ENCODE data around the gene GREM1. TPM values are rescaled to one million over a fixed set of nuclear protein-coding genes. Genes with fewer than 3 reads are reported as not detected.

GREM1 gene
- total RNA-seq, 1 experiment from 2014 or later: 0.66 TPM

- ATAC-seq (no peak), DNase-seq (ENCODE audit: low read depth, low spot score) (no peak)
- H3K9ac ChIP-seq (ENCODE audit: low read length): no peak overlapping the region
- RAD21 ChIA-PET (ENCODE audit: low non-redundant PET in 1 of 2, low total read pairs in 2 of 2, uncharacterized antibody in 2 of 2, unreplicated experiment in 2 of 2): no interaction called here
- no peak overlapping the region for H3K4me3 ChIP-seq (replicated peaks in 1 of 2; ENCODE audit: low read depth in 1 of 2, low read length in 2 of 2)
- intact Hi-C loops (cut with micrococcal nuclease): no loop called here
- CTCF ChIA-PET: interaction anchor here (1.3 kb wide), 1 partner anchor 25 kb away, joined by 3 read pairs; no protein-coding TSS in a partner anchor
- POLR2A ChIA-PET: no interaction called here
- TF ChIP-seq RAD21 (IDR thresholded peaks at IDR 0.05; ENCODE audit: low read depth): no peak
- no peak for TF ChIP-seq ELF1 (IDR thresholded peaks at IDR 0.05; ENCODE audit: borderline replicate concordance, low read depth)
- TF ChIP-seq POLR2A (IDR thresholded peaks at IDR 0.05; ENCODE audit: borderline replicate concordance, extremely low read depth, insufficient read depth, insufficient read length): no peak
- no peak for TF ChIP-seq POLR2AphosphoS5 (IDR thresholded peaks at IDR 0.05; ENCODE audit: low read depth, low read length)
- TF ChIP-seq EZH2 (IDR thresholded peaks at IDR 0.05): no peak
- TF ChIP-seq SP1 (IDR thresholded peaks at IDR 0.05; ENCODE audit: low read depth): no peak
- TF ChIP-seq FOSL1 (IDR thresholded peaks at IDR 0.05; ENCODE audit: low read depth): no peak
- TF ChIP-seq, protein P1, sequence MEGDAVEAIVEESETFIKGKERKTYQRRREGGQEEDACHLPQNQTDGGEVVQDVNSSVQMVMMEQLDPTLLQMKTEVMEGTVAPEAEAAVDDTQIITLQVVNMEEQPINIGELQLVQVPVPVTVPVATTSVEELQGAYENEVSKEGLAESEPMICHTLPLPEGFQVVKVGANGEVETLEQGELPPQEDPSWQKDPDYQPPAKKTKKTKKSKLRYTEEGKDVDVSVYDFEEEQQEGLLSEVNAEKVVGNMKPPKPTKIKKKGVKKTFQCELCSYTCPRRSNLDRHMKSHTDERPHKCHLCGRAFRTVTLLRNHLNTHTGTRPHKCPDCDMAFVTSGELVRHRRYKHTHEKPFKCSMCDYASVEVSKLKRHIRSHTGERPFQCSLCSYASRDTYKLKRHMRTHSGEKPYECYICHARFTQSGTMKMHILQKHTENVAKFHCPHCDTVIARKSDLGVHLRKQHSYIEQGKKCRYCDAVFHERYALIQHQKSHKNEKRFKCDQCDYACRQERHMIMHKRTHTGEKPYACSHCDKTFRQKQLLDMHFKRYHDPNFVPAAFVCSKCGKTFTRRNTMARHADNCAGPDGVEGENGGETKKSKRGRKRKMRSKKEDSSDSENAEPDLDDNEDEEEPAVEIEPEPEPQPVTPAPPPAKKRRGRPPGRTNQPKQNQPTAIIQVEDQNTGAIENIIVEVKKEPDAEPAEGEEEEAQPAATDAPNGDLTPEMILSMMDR (IDR thresholded peaks at IDR 0.05 in 2 of 3, conservative IDR thresholded peaks at IDR 0.05 in 1 of 3; ENCODE audit: borderline replicate concordance in 1 of 3, insufficient read depth in 1 of 3, low read depth in 2 of 3, low read length in 2 of 3): no peak
- no peak for TF ChIP-seq SIN3A (IDR thresholded peaks at IDR 0.05; ENCODE audit: low read depth)
- TF ChIP-seq, protein P2, sequence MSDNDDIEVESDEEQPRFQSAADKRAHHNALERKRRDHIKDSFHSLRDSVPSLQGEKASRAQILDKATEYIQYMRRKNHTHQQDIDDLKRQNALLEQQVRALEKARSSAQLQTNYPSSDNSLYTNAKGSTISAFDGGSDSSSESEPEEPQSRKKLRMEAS (IDR thresholded peaks at IDR 0.05): no peak
- no peak for TF ChIP-seq EGR1 (IDR thresholded peaks at IDR 0.05; ENCODE audit: low read depth)
- no peak for TF ChIP-seq ZFX (IDR thresholded peaks at IDR 0.05)
- no peak for TF ChIP-seq TCF7L2 (IDR thresholded peaks at IDR 0.05; ENCODE audit: borderline replicate concordance, extremely low read depth, insufficient read depth, insufficient read length)
- no peak for TF ChIP-seq YY1 (IDR thresholded peaks at IDR 0.05; ENCODE audit: extremely low read depth, insufficient replicate concordance, low read depth, low read length)
- TF ChIP-seq EZH2phosphoT487 (IDR thresholded peaks at IDR 0.05; ENCODE audit: borderline replicate concordance): no peak
- no peak for TF ChIP-seq CBX3 (IDR thresholded peaks at IDR 0.05; ENCODE audit: low read depth)
- no peak for TF ChIP-seq SRF (IDR thresholded peaks at IDR 0.05; ENCODE audit: low read depth)
- no peak for TF ChIP-seq ZBTB33 (IDR thresholded peaks at IDR 0.05; ENCODE audit: extremely low read depth, insufficient replicate concordance, low read length)
- TF ChIP-seq JUND (IDR thresholded peaks at IDR 0.05): no peak
- TF ChIP-seq, protein P3, sequence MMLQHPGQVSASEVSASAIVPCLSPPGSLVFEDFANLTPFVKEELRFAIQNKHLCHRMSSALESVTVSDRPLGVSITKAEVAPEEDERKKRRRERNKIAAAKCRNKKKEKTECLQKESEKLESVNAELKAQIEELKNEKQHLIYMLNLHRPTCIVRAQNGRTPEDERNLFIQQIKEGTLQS (IDR thresholded peaks at IDR 0.05): no peak
- no peak overlapping the region for H3K4me2 ChIP-seq (ENCODE audit: low read length)
- no peaks in the 10 kb centered on the region for H4K20me1 ChIP-seq (ENCODE audit: insufficient read depth)
- no peaks in the 10 kb centered on the region for H3K9me2 ChIP-seq (ENCODE audit: insufficient read depth)
- H3K4me1 ChIP-seq (ENCODE audit: control insufficient read depth in 1 of 2, insufficient read depth in 2 of 2, low read length in 2 of 2): no peaks in the 10 kb centered on the region
- no peaks in the 10 kb centered on the region for H3K79me2 ChIP-seq (ENCODE audit: insufficient read depth, low read length)
- no peaks in the 10 kb centered on the region for H3K27me3 ChIP-seq (ENCODE audit: insufficient read depth, low read length)
- no TSS peak for BruUV-seq (replicated peaks)
- H3K36me3 ChIP-seq (ENCODE audit: control insufficient read depth in 1 of 2, insufficient read depth in 2 of 2, low read length in 2 of 2): no peaks in the 10 kb centered on the region
- no peak overlapping the region for H3K27ac ChIP-seq (ENCODE audit: low read depth, low read length)
- H3K9me3 ChIP-seq (ENCODE audit: control insufficient read depth in 1 of 2, insufficient read depth in 1 of 2, low read depth in 1 of 2, low read length in 2 of 2): no peaks in the 10 kb centered on the region
- no peak overlapping the region for H2AFZ ChIP-seq (ENCODE audit: low read depth, low read length, poor library complexity, severe bottlenecking)
Measured at GRCh38 chr15:32688151-32688639, 29.6 kb upstream of the GREM1 start.

Data from HCT116 (cell line).